ENCODE measurements around the gene RGL3.

The RGL3 gene

DNA sequence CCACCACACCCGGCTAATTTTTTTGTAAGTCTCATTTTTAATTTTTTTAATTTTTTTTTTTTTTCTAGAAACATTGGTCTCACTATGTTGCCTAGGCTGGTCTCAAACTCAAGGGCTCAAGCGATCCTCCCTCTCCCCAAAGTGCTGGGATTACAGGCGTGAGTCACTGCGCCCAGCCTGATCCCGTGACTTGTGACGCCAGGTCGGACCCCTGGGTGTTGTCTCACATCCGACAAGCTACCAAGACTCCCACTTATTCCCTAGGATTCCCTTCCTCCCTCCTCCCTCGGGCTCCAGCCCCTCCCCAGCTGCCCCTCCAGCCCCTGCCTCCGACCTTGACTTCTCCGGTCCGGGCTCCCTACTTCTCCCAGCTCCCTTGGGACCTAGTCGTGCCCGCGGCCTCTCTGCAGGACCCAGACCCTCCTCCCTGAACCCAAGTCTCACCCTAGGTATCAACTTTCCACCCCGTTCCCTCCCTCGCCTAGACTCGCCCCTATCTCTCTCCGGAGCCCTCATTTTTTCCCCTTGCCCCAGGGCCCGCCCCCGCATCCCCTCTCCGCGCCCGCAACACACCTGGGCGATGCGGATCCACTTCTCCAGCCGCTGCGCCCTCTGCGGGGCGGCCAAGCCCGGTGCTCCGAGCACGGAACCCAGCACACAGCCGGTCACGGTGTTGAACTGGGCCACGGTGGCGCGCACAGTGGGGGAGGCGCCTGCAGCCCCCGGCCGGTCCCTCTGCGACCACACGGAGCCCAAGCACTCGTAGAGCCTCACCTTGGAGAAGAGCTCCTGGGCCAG, 13.1 kb downstream of the RGL3 start:
- no peak for TF ChIP-seq Cebpa-rat (IDR thresholded peaks at IDR 0.05)
- Histone ChIP-seq H3K9me3 (no peaks in the 10 kb centered on the region), H3K4me1 (no peaks in the 10 kb centered on the region), H3K4me2 (no peak overlapping the region), H3K4me3 (no peak overlapping the region), H3K9ac (no peak overlapping the region), H4K20me1 (no peaks in the 10 kb centered on the region), H3K36me3 (no peaks in the 10 kb centered on the region), H3K27me3 (peaks cover 4% of the 10 kb centered on the region; the same call in 1 of the 2 replicates), H3K27ac (no peak overlapping the region)

DNA sequence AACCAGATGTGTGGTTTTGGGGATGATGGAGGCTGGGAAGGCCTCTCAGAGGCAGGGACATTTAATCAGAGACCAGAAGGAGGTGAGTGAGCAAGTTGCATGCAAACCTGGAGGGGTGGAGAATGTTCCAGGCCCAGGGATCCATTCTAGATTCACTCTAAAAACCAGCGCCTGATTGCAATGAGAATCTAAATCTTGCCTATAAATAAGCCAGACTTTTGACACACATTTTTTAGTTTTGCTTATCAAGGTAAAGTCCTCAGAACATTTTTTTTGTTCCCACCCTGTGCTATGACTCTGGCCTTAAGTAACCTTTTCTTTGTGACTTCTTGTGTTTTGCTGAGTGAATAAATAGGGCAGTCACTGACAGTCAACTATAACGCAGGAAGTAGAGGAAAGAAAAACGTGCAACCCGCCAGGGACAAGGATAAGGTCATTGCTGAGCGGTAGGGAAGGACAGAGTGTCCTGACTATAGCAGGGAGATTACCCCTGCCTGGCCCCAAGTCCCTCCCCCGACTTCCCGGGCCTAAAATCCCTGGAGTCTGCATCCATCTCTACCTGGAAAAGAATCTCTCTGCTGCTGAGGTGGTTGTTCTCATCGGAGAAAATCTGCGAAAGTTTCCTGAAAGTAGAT, 14.4 kb downstream of the RGL3 start:
- Histone ChIP-seq H3K9ac (no peak overlapping the region), H3K27me3 (peaks cover 4% of the 10 kb centered on the region; the same call in 1 of the 2 replicates), H3K27ac (no peak overlapping the region), H3K9me3 (no peaks in the 10 kb centered on the region), H4K20me1 (no peaks in the 10 kb centered on the region), H3K4me1 (no peaks in the 10 kb centered on the region), H3K4me2 (peak overlapping the region; percentile 17; the same call in 1 of the 2 replicates), H3K36me3 (no peaks in the 10 kb centered on the region), H3K4me3 (no peak overlapping the region)
- no peak for TF ChIP-seq Cebpa-rat (IDR thresholded peaks at IDR 0.05)

DNA sequence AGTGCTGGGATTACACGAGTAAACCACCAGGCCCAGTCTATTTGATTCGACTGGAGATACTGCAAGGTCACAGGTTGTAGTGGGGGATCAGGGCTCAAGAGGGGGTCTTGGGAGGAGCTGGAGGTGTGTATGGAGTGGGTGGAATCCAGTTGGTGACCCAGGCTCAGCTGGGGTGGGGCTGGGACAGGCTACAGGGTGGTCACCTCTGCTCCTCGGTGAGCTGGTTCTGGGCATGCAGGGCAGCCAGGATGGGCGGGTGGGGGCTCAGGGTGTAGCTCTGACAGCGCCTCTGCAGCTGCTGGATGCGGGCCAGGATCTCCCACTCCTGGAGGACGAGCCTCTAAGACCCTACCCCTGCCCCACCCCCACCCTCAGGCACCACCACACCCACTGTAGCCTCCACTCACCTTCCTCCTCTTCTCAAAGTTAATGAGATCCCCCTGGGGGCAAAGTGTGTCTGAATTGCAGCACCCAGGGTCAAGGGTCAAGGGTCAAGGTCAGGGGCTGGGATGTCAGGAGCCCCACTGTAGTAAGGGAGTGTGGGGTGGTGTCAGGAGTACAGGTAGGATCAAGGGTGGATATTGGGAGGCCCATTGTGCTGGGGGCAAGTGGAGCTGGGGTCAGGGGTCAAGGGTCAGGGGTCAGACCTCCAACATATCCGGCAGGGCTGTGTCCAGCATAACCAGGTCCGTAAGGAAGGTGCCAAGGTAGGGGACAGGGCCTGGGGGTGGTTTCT, 17.1 kb downstream of the RGL3 start:
- Histone ChIP-seq H3K4me2 (no peak overlapping the region), H3K27me3 (peaks cover 4% of the 10 kb centered on the region; the same call in 1 of the 2 replicates), H3K4me1 (no peaks in the 10 kb centered on the region), H3K36me3 (no peaks in the 10 kb centered on the region), H3K27ac (no peak overlapping the region), H3K4me3 (no peak overlapping the region), H3K9me3 (no peaks in the 10 kb centered on the region), H4K20me1 (no peaks in the 10 kb centered on the region), H3K9ac (no peak overlapping the region)
- no peak for TF ChIP-seq Cebpa-rat (IDR thresholded peaks at IDR 0.05)

DNA sequence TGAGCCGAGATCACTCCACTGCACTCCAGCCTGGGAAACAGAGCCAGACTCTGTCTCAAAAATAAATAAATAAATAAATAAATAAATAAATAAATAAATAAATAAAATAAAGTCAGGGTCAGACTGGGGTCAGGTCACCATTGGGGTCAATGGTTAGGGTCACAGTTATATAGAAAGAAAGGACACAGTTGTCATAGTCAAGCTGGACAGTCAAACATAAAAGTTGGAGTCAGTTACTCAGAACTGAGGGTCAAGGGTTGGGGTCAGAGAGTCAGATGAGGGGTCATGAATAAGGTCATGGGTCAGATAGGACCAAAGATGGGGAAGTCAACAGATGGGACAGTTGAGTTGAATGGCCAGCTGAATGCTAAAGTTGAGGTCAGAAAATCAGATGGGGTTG, 18.3 kb downstream of the RGL3 start:
- H3K27me3 ChIP-seq: no peaks in the 10 kb centered on the region
- TF ChIP-seq Cebpa-rat (IDR thresholded peaks at IDR 0.05): no peak
- no peaks in the 10 kb centered on the region for H3K4me1 ChIP-seq
- H3K36me3 ChIP-seq: no peaks in the 10 kb centered on the region
- no peak overlapping the region for H3K4me2 ChIP-seq
- no peak overlapping the region for H3K9ac ChIP-seq
- H3K9me3 ChIP-seq: no peaks in the 10 kb centered on the region
- no peaks in the 10 kb centered on the region for H4K20me1 ChIP-seq
- no peak overlapping the region for H3K27ac ChIP-seq
- H3K4me3 ChIP-seq: no peak overlapping the region

DNA sequence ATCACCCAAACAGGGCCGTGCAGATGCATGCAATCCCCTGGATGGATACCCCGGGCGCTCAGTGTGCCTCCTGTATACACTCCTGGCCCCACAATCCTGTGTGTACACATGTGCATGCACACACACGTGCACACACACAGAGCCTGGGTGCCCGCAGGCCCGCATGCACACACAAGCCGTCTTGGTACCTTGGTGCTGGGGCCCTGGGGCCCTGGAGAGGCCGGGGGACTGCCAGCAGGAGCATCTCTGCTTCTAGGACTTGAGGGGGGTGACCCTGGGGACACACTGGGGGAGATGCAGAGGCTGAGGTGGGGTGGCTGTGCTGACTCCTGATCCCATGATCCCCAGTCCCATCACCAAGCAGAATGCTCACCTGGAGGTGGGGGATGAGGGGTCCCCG, 19.4 kb downstream of the RGL3 start:
- H3K4me3 ChIP-seq: no peak overlapping the region
- no peak for TF ChIP-seq Cebpa-rat (IDR thresholded peaks at IDR 0.05)
- H3K27ac ChIP-seq: no peak overlapping the region
- no peaks in the 10 kb centered on the region for H4K20me1 ChIP-seq
- H3K36me3 ChIP-seq: no peaks in the 10 kb centered on the region
- H3K9ac ChIP-seq: no peak overlapping the region
- H3K4me1 ChIP-seq: no peaks in the 10 kb centered on the region
- no peaks in the 10 kb centered on the region for H3K27me3 ChIP-seq
- H3K9me3 ChIP-seq: no peaks in the 10 kb centered on the region
- no peak overlapping the region for H3K4me2 ChIP-seq

DNA sequence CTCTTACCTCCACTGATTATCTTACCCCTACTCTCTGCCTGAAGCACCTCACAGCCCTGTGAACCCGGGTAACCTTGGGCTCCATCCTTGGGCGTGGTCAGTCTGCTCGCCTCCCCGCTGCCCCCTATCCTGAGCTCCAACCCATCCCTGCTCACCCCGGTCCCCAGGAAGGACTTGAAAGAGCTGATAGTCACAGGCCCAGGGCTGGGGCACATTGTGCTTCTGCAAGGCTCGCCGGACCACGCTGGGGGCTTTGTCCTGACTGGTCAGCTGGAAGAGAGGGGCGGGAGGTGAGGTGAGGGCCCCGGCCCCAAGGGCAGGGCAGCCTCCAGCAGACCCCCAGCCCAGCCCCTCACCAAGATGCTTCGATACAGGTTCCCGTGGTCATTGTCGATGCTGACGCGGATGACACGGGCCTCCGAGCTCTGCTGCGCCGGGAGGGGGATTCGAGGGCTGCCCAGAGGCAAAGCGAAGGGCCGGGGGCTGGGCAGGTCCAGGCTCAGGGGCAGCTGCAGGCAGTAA, 22.0 kb downstream of the RGL3 start:
- Histone ChIP-seq H4K20me1 (no peaks in the 10 kb centered on the region), H3K27ac (no peak overlapping the region), H3K9ac (no peak overlapping the region), H3K4me1 (no peaks in the 10 kb centered on the region), H3K4me2 (no peak overlapping the region), H3K27me3 (no peaks in the 10 kb centered on the region), H3K4me3 (no peak overlapping the region), H3K9me3 (no peaks in the 10 kb centered on the region), H3K36me3 (no peaks in the 10 kb centered on the region)
- no peak for TF ChIP-seq Cebpa-rat (IDR thresholded peaks at IDR 0.05)

DNA sequence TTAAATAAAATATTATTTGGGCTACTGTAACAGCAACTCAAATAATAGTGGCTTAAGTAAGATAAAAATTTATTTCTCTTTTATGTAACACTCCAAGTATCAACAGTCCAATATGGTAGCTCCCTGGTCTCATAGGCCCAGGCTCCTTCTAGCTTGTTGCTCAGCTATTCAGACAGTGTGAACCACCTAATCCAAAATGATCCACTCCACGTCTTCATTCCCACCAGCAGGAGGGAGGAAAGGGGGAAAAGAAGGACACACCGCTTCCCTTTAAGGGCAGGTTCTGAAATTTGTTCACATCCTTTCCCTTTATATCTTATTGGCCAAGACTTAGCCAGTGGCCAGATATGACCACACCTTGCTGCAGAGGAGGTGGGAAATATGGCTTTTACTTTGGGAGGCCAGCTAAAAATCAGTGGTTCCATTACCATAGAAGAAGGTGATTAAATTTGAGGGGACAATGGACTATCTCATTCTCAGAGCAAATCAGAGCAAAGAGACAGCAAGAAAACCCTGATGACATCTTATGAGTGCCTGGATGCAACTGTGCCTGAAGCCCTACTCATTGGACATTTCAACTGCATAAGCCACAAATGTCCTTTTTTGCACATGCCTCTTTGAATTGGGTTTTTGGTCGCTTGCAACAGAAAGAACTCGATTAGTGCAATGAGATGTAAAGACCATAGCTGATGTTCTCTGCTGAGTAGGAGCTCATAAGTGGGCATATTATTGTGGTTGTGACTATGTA, 28.0 kb downstream of the RGL3 start:
- no peak overlapping the region for H3K4me3 ChIP-seq
- no peak for TF ChIP-seq Cebpa-rat (IDR thresholded peaks at IDR 0.05)
- no peaks in the 10 kb centered on the region for H3K36me3 ChIP-seq
- no peak overlapping the region for H3K4me2 ChIP-seq
- H3K9ac ChIP-seq: no peak overlapping the region
- no peaks in the 10 kb centered on the region for H3K27me3 ChIP-seq
- H3K4me1 ChIP-seq: peaks cover 15% of the 10 kb centered on the region
- no peaks in the 10 kb centered on the region for H4K20me1 ChIP-seq
- peaks cover 11% of the 10 kb centered on the region for H3K9me3 ChIP-seq
- no peak overlapping the region for H3K27ac ChIP-seq

DNA sequence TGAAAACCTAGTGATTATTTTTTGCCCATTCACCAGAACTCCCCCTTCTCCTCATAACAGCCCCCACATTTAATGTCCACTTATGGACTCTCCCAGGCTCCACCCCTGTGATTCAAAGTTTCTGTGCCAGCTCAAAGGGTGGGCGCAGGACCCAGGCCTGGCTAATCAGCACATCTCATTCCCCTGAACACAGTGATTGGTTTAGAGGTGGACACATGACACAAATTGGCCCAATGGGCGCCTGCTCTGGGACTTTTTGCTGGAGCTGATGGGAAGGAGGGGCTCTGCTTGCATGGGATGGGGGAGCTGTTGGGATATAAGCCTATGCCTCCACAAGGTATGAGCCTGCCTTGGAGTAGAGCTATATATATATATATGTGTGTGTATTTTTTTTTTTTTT, 28.8 kb downstream of the RGL3 start:
- H3K4me2 ChIP-seq: no peak overlapping the region
- no peak overlapping the region for H3K9ac ChIP-seq
- no peak overlapping the region for H3K4me3 ChIP-seq
- peaks cover 11% of the 10 kb centered on the region for H3K9me3 ChIP-seq
- H4K20me1 ChIP-seq: no peaks in the 10 kb centered on the region
- no peak overlapping the region for H3K27ac ChIP-seq
- H3K36me3 ChIP-seq: no peaks in the 10 kb centered on the region
- no peak for TF ChIP-seq Cebpa-rat (IDR thresholded peaks at IDR 0.05)
- no peaks in the 10 kb centered on the region for H3K27me3 ChIP-seq
- peaks cover 15% of the 10 kb centered on the region for H3K4me1 ChIP-seq
